ENCODE results near the gene POGLUT2.

POGLUT2 gene

DNA sequence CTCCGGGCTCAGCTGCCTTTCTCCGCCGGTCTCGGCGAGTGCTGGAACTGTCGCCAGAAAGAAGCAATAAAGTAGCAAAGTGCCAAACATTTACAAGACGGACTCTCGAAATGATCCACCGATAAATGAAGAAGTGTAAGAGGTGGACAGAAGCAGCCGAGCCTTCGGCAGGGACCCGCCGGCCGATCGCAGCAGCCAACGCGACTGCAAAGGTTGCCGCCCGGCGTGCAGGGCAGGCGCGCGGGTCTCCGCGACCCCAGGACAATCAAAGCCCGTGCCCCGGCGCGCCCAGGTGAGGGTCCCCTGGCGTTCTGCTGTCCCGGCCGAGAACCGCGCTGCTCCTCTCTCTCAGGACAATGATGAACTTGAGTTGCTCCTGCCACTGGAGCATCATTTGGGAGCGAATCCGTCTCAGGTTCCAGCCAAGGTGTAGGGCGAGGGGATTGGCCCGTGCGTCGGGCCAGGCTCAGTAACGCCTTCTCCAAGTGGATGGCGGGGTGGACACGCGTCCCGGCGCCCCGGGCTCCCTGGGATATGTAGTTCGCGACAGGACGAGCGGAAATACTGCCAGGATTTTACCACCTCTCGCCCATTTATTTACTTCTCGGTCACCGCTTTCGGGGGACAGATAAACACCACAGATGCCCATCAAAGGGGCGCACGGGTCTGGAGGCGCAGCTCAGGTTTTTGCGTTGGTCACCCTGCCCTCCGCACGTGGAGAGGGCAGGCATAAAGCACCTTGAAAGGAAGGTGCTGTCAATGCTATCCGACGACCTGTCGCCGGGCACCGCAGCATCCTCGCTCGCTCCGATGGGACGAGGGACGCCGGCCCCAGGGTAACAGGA, at the start of gene POGLUT2, which contains the start of gene BIVM:
Gene POGLUT2, minus strand, starts transcription at position 396 of the 845 bp plus-strand sequence. Its CDS starts 306 bp downstream, at position 90.
Gene BIVM, plus strand, starts transcription at position 539 of the 845 bp plus-strand sequence. CDS start 8,149 bp downstream, outside the sequence.
- DNase-seq: peak; percentile 37 to 67

DNA sequence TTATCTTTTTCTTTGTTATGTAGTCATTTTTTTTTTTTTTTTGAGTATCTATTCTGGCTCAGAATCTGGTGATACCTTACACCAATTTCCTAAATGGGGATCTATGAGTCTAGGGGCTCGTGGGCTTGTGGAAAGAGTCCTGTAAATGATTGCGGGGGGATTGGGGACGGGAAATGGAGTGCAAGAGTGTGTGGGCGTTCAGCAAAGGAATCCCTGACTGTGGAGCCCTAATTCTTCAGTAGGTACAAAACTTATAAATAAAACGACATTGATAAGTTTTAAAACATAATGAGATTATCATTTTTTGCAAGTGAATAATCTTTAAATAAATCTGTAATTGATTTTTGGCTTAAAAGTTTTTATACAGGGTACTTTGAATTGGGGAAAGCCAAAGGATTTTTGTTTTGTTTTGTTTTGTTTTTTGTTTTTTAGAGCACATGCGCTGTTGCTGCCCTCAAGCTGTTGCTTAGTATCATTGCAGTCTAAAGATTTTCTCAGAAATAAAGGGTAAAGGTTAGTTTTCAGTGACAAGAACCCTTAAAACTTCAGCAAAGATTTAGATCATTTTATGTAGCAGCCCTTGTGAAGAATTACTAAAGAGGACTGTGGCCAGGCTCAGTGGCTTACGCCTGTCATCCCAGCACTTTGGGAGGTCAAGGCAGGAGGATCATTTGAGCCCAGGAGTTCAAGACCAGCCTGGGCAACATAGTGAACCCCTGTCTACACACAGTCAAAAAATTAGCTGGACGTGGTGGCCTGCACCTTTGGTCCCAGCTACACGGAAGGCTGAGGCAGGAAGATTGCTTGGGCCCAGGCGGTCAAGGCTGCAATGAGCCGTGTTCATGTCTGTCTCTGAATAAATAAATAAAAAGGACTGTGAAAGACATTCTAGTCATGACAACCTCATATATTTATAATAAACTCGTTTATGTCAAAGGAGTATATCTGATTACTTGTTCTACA, 48.8 kb upstream of the POGLUT2 start:
- DNase-seq: no peak

- DNase-seq: peak; percentile 21 to 30
Observed at GRCh38 chr13:102846261-102847015, 47.7 kb upstream of the POGLUT2 start.

DNA sequence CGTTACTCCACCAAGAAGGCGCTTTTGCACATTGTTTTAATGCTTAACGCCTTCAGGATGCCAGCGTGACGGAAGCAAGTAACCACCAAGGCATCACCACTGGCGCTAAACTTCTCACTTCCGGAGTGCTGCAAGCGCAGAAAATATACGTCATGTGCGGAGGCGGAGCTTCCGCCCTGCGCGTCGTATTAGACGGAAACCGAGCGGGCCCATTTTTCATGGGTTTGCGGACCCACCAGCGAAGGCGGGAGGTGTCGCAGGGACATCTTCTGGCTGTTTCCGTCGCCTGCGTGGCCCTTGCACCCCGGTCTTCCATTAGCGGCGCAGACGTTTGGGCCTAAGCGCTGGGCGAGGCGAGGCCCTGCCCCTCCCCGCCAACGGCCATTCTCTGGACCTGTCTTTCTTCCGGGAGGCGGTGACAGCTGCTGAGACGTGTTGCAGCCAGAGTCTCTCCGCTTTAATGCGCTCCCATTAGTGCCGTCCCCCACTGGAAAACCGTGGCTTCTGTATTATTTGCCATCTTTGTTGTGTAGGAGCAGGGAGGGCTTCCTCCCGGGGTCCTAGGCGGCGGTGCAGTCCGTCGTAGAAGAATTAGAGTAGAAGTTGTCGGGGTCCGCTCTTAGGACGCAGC, 47.0 kb upstream of the POGLUT2 start, which contains the start of gene ERCC5:
Gene ERCC5, plus strand, starts transcription at position 403 of the 631 bp plus-strand sequence. CDS start 235 bp downstream, outside the sequence.
- DNase-seq: peak; percentile 90 to 93

- DNase-seq: no peak
Observed at GRCh38 chr13:102845289-102845629, 46.5 kb upstream of the POGLUT2 start.

GRCh38 chr13:102839462-102839861, 40.7 kb upstream of the POGLUT2 start:
- DNase-seq: no peak

DNA sequence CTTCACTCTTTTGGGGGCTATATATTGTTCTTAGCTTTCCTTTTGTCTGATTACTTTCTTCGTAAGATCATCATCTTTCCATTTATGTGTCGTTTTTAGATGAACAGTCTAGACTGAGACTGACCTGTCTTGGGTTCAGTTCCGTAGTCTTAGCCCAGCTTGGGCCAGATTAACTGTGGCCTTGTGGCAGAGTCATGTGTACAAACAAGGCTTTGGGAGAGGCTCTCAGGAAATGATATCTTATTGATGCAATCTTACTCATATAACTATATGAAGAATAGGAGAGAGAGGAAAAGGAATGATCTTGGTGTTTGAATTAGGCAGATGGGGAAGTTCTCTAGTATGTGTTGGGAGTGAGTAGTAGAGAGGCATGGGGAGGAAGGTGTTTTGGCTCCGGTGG, 40.2 kb upstream of the POGLUT2 start:
- no peak for DNase-seq

- no peak for DNase-seq
Observed at GRCh38 chr13:102838273-102838672, 39.5 kb upstream of the POGLUT2 start.

GRCh38 chr13:102836471-102836870, 37.7 kb upstream of the POGLUT2 start:
- no peak for DNase-seq

DNA sequence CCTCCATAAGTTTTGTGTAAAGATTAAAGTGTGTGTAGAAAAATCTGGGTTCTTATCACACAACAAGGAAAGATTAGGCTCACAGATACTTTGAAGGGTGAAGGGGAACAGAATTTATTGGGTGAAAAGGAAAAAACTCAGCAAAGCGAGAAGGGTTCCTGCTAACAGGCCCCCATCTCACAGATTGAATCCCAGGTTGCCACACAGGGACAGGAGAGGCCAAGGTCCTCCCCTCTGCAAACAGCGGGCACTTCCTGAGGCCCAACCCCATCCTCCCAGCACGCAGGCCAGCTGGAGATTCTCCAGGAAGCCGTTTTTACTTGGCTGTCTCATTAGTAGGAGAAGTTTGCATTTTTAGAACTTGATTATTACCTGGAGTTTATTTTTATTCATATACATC, 31.9 kb upstream of the POGLUT2 start:
- no peak for DNase-seq

GRCh38 chr13:102825921-102826706, 27.3 kb upstream of the POGLUT2 start:
- DNase-seq: no peak

DNA sequence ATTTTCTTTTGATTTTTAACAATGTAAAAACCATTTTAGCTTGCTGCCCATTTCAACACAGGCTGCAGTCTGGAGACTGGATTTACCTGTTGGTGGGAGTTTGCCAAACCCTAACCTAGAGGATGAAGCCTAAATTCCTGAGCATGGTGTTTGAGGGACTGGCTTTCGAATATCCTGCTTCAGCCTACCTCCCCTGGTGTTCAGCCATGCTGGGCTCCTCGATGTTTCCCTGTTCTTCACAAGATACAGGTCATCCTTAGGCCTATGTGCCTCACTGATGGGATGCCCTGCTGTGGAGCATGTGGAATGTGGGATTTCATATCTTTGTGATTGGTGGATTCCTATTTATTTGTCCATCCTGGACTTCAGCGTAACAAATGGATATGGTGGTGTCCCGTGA, 26.6 kb upstream of the POGLUT2 start:
- DNase-seq: no peak

GRCh38 chr13:102817907-102818306, 19.1 kb upstream of the POGLUT2 start:
- no peak for DNase-seq

DNA sequence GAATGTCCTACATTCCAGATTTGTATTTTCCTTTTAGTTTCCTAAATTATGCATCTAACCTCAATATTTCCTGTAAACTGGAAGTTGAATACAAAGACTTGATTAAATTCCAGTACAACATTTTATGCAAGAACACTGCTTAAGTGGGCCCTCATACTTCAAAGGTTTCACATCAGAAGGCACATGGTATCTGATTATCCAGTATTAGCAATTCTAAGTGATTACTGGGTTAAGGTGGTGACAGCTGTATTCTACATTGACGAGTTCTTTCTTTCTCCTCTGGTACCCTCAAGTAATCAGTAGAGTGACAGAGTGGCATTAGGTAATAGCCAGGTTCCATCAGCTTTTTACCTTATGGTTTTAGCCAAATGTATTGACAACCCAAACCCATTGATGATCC, 18.5 kb upstream of the POGLUT2 start:
- DNase-seq: no peak

GRCh38 chr13:102816708-102817107, 17.9 kb upstream of the POGLUT2 start:
- DNase-seq: no peak

DNA sequence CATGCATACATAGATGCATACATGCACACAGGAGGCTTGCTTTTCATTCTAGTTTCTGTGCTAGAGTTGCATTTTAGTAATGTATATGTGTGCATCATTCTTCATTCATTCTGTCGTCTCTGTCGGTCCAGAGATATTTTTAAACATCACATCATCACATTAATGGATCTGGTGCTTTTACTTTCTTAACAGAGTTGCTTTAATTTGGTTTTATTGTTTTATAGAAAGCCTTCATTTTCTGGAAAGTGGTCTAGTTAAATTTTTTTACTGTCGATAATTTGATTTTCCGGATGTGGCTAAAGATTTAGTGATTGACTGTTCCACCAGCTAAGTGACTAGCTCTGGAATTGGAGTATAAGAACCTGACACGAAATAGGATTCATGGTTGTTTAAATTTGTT, 17.0 kb upstream of the POGLUT2 start:
- DNase-seq: no peak

- no peak for DNase-seq
Observed at GRCh38 chr13:102814793-102815192, 16.0 kb upstream of the POGLUT2 start.

DNA sequence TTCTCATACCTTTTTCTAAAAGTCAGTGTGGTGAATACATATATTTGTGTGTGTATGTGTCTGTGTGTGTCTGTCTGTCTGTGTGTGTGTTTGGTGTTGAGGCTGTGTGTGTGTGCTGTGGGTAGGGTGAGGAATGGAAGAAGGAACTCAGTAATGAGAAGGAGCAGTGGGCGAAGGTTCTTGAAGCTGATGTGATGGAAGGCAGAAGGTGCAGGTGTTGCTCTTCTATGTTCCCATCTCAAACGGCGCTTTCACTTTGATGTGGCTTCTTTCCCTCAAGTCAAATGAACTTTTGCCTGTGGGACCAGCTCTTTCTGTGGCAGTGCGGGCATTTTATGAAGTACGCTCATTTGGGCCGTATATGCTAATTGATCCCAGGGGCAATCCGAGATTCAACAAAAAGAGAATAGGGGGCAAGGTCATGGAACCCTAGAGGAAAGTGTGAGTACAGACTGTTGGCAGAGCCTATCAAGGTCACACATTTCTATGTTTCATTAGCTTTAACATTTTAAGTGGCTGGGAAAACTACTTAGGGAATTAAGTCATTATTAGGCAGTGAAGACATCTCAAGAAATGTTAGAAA, 15.3 kb upstream of the POGLUT2 start:
- no peak for DNase-seq

- DNase-seq: no peak
Observed at GRCh38 chr13:102812611-102813287, 14.0 kb upstream of the POGLUT2 start.

DNA sequence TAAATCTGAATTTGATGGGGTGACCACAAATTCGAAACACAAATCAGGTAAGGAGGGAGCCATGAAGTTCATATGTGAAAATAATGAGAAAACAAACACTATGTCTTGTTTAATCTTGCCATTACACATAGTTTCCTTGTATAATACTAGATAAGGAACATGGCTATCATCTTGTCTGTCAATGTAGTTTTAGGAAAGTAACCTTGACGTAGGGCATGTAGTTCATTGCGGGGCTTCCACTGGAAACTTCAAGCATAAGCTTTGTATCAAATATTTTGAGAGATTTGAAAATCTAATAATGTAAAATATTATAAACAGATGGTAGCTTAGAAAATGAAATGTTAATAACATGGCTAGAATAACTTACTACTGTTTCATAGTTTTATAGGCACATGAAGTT, 8.9 kb upstream of the POGLUT2 start:
- DNase-seq: no peak

Measured in stimulated activated CD4-positive, alpha-beta T cell treated with anti-CD3 and anti-CD28 coated beads, Interleukin-4, amount 100 ng/mL, for 4 hours (primary cell).